K562 (cell line): ENCODE results near the gene PPFIA3. TPM values are rescaled to one million over a fixed set of nuclear protein-coding genes. Genes with fewer than 3 reads are reported as not detected.

Experiments
- CREB5 ChIP-seq: fragments of 250-450 bp; sonication (Bioruptor Pico); IDR thresholded peaks from 2 replicates; pipeline ENCODE4 v1.5.0; 2020; ENCODE audit warnings: mild to moderate bottlenecking
- CREM ChIP-seq: IDR thresholded peaks from 2 replicates; pipeline ENCODE4 v1.6.1; 2014; ENCODE audit warnings: antibody characterized with exemption, low read depth
- DNMT1 ChIP-seq: fragments of 450-650 bp; IDR thresholded peaks from 2 replicates; pipeline ENCODE4 v1.6.1; 2016; ENCODE audit warnings: antibody characterized with exemption, mild to moderate bottlenecking
- ESRRA ChIP-seq: fragments of 450-650 bp; IDR thresholded peaks from 2 replicates; pipeline ENCODE4 v1.6.1; 2014; ENCODE audit warnings: low read depth, mild to moderate bottlenecking, moderate library complexity, borderline replicate concordance
- HDAC1 ChIP-seq, 2 experiments: fragments of 450-650 bp; IDR thresholded peaks; 2 replicates each; pipeline ENCODE4 v1.6.1; 2016 to 2017; ENCODE audit warnings: inconsistent platforms in 1 of 2, mild to moderate bottlenecking in 1 of 2, moderate library complexity in 1 of 2
- JUN ChIP-seq, 2 experiments: sonication (generic) in 1 of 2; formaldehyde crosslinking in 1 of 2; IDR thresholded peaks; 2 replicates each; pipeline versions ENCODE4 v1.6.1 to v1.8.0; 2012 to 2022; ENCODE audit warnings: borderline replicate concordance in 2 of 2, mild to moderate bottlenecking in 2 of 2, improper control_type of control experiment in 1 of 2, low read depth in 1 of 2, low read length in 1 of 2, missing genetic modification reagents in 1 of 2
- KDM4B ChIP-seq, 2 experiments: fragments of 450-650 bp in 1 of 2; sonication (generic) in 1 of 2; IDR thresholded peaks; 2 replicates each; pipeline ENCODE4 v1.6.1; 2016 to 2017; ENCODE audit warnings: borderline replicate concordance in 2 of 2, antibody characterized with exemption in 1 of 2, low read depth in 1 of 2, mild to moderate bottlenecking in 1 of 2
- MYBL2 ChIP-seq, 2 experiments: fragments of 450-650 bp in 1 of 2; sonication (generic) in 1 of 2; formaldehyde crosslinking in 1 of 2; IDR thresholded peaks; 2 replicates each; pipeline versions ENCODE4 v1.6.1 to v1.8.1; 2017 to 2022; ENCODE audit warnings: borderline replicate concordance in 1 of 2, inconsistent platforms in 1 of 2, low read depth in 1 of 2, mild to moderate bottlenecking in 1 of 2, missing genetic modification reagents in 1 of 2, moderate library complexity in 1 of 2
- NCOA4 ChIP-seq: fragments of 450-650 bp; IDR thresholded peaks from 2 replicates; pipeline ENCODE4 v1.6.1; 2018; ENCODE audit warnings: mild to moderate bottlenecking; ENCODE audit not compliant: partially characterized antibody
- PML ChIP-seq: IDR thresholded peaks from 2 replicates; pipeline ENCODE4 v1.6.1; 2012; ENCODE audit warnings: low read length, inconsistent platforms
- RBM22 ChIP-seq: fragments of 200-400 bp; formaldehyde crosslinking; IDR thresholded peaks from 2 replicates; pipeline ENCODE4 v1.6.1; 2018; ENCODE audit warnings: low read length, low read depth; ENCODE audit not compliant: poor library complexity, severe bottlenecking
- SETDB1 ChIP-seq: IDR thresholded peaks from one replicate; pipeline ENCODE4 v1.6.1; 2012; ENCODE audit warnings: low read length, control low read depth, inconsistent platforms
- STAG1 ChIP-seq: sonication (generic); formaldehyde crosslinking; IDR thresholded peaks from 2 replicates; pipeline ENCODE4 v1.5.0; 2020; ENCODE audit warnings: missing genetic modification reagents, borderline replicate concordance
- TFAP4 ChIP-seq: sonication (generic); formaldehyde crosslinking; IDR thresholded peaks from 2 replicates; pipeline ENCODE4 v1.8.0; 2022; ENCODE audit warnings: missing genetic modification reagents, mild to moderate bottlenecking, moderate library complexity, borderline replicate concordance
- TRIM24 ChIP-seq, 2 experiments: fragments of 450-650 bp; IDR thresholded peaks; 2 replicates each; pipeline ENCODE4 v1.6.1; 2016
- TRIM25 ChIP-seq: fragments of 450-650 bp; IDR thresholded peaks from 2 replicates; pipeline ENCODE4 v1.7.0; 2016; ENCODE audit warnings: borderline replicate concordance
- UBTF ChIP-seq, 2 experiments: IDR thresholded peaks; 2 replicates each; pipeline ENCODE4 v1.6.1; 2012; ENCODE audit warnings: improper control_type of control experiment in 2 of 2, low read depth in 2 of 2, low read length in 2 of 2, borderline replicate concordance in 1 of 2
- ZNF561 ChIP-seq: fragments of 450-650 bp; formaldehyde crosslinking; conservative IDR thresholded peaks from 2 replicates; pipeline ENCODE4 v1.4.0; 2020; ENCODE audit warnings: mild to moderate bottlenecking, moderate library complexity
- ZNF696 ChIP-seq: fragments of 250-450 bp; sonication (Bioruptor Pico); conservative IDR thresholded peaks from 2 replicates; pipeline ENCODE4 v1.4.0; 2020; ENCODE audit warnings: mild to moderate bottlenecking, moderate library complexity
- polyA plus RNA-seq, 8 experiments: library from polyadenylated mRNA; depleted of rRNA in 4 of 8; stranded (reverse) in 5 of 8; unstranded in 3 of 8; fragments of >200 nt; fragmentation: Nextera tagmentation in 2 of 8; fragmentation: Illumina TruSeq in 1 of 8; extraction: Ambion mirVana in 2 of 8; extraction: Trizol in 1 of 8; gene quantifications; 2 replicates each; pipeline versions ENCODE4 v1.2.1 to v1.2.3, GENCODE V29; 2011 to 2014; ENCODE audit warnings: inconsistent platforms in 1 of 8, missing spikeins in 1 of 8
- total RNA-seq, 7 experiments: library from RNA; depleted of rRNA in 6 of 7; stranded (reverse); fragments of >200 nt in 6 of 7; fragmentation: Illumina TruSeq in 2 of 7; extraction: Trizol in 2 of 7; gene quantifications; 2 replicates each; pipeline versions ENCODE4 v1.2.1 to v1.2.3, GENCODE V29; 2011 to 2021; ENCODE audit warnings: low replicate concordance in 1 of 7

PPFIA3 gene
- total and polyA plus RNA-seq, 9 of the 15 experiments (the other 6 are each of a cell fraction or from before 2014, with no cell fraction given) = 0.10 to 53.0 (median 17.6) TPM

- TF ChIP-seq KDM4B (IDR thresholded peaks at IDR 0.05; ENCODE audit: borderline replicate concordance in 2 of 2, low read depth in 1 of 2) = no peak
- TF ChIP-seq DNMT1 = no peak
- TF ChIP-seq UBTF (IDR thresholded peaks at IDR 0.05; ENCODE audit: borderline replicate concordance in 1 of 2, low read depth in 2 of 2, low read length in 2 of 2) = peak in 1 of 2 experiments; percentile 22; a peak in 1 of 4 replicates
- TF ChIP-seq RBM22 = no peak
- TF ChIP-seq CREB5 (CRISPR knock-in tag) = no peak
- peak; percentile 39 to 87; a peak in 2 of 4 replicates for TF ChIP-seq HDAC1 (IDR thresholded peaks at IDR 0.05)
- peak; percentile 57 for TF ChIP-seq NCOA4
- peak; percentile 74; the same call in 1 of the 2 replicates for TF ChIP-seq JUN (IDR thresholded peaks at IDR 0.05; ENCODE audit: borderline replicate concordance, low read depth, low read length)
- 0 out of 2 replicates have a peak, but pooled peaks have one; percentile 14 for TF ChIP-seq JUN (CRISPR knock-in tag; IDR thresholded peaks at IDR 0.05; ENCODE audit: borderline replicate concordance)
- no peak for TF ChIP-seq STAG1 (CRISPR knock-in tag)
- peak; percentile 94 for TF ChIP-seq TFAP4
- peak; percentile 61; the same call in 1 of the 2 replicates for TF ChIP-seq PML
- TF ChIP-seq ZNF561 = no peak
- peak; percentile 23; the same call in 1 of the 2 replicates for TF ChIP-seq CREM
- TF ChIP-seq MYBL2 (IDR thresholded peaks at IDR 0.05; ENCODE audit: low read depth) = no peak
- no peak for TF ChIP-seq MYBL2 (CRISPR knock-in tag; IDR thresholded peaks at IDR 0.05; ENCODE audit: borderline replicate concordance)
- no peak for TF ChIP-seq TRIM25
- peak; percentile 28; the same call in 1 of the 2 replicates for TF ChIP-seq ESRRA
- TF ChIP-seq SETDB1 = no peak
- no peak for TF ChIP-seq TRIM24 (IDR thresholded peaks at IDR 0.05)
- no peak for TF ChIP-seq ZNF696 (CRISPR knock-in tag)
Measured at GRCh38 chr19:49151267-49152118, 32.1 kb downstream of the PPFIA3 start (continued).
